Measurements from ENCODE around the gene CALCB.
"Not testable (repeated sequence)": the region's sequence is repeated elsewhere in the genome, so short reads cannot be mapped to it uniquely, and the experiment has no call there.

The CALCB gene

GRCh38 chr11:15057329-15057728, 16.1 kb upstream of the CALCB start:
- CTCF ChIA-PET, result interaction anchor here (0.5 to 1.2 kb wide), 2 partner anchors 47 to 149 kb away, joined by 3 read pairs; no protein-coding TSS in a partner anchor
- H3K4me1 ChIP-seq (ENCODE audit: control insufficient read depth, insufficient read depth, low read length), result no peaks in the 10 kb centered on the region
- no peaks in the 10 kb centered on the region for H3K36me3 ChIP-seq (ENCODE audit: control insufficient read depth in 2 of 2, insufficient read depth in 1 of 2, low read length in 2 of 2)
- POLR2A ChIA-PET, result no interaction called here
- H3K4me3 ChIP-seq (ENCODE audit: low read depth, low read length), result no peak overlapping the region
- TF ChIP-seq PRDM10 (tag by site-specific recombination; IDR thresholded peaks at IDR 0.05) (peak; percentile 30; the same call in 1 of the 2 replicates), ZNF660 (tag by site-specific recombination; IDR thresholded peaks at IDR 0.05) (peak; percentile 63; the same call in 1 of the 2 replicates), OSR2 (tag by site-specific recombination; IDR thresholded peaks at IDR 0.05) (no peak)
- H3K27ac ChIP-seq (ENCODE audit: extremely low read depth, low read depth, low read length), result no peak overlapping the region
- H3K9me3 ChIP-seq (ENCODE audit: control insufficient read depth, insufficient read depth, low read depth, low read length), result no peaks in the 10 kb centered on the region

- H3K4me3 ChIP-seq (ENCODE audit: low read depth, low read length), result no peak overlapping the region
- H3K27ac ChIP-seq (ENCODE audit: extremely low read depth, low read depth, low read length), result no peak overlapping the region
- CTCF ChIA-PET, result interaction anchor here (1.0 to 2.2 kb wide), 3 partner anchors 15 to 32 kb away, joined by 3 to 11 read pairs (median 3); no protein-coding TSS in a partner anchor
- no peaks in the 10 kb centered on the region for H3K4me1 ChIP-seq (ENCODE audit: control insufficient read depth, insufficient read depth, low read length)
- POLR2A ChIA-PET, result interaction anchor here (1.5 kb wide), 1 partner anchor 14 kb away, joined by 6 read pairs; the partner anchor contains the start of gene CALCB
- TF ChIP-seq PRDM1 (tag by site-specific recombination; IDR thresholded peaks at IDR 0.05) (0 out of 2 replicates have a peak, but pooled peaks have one; percentile 8), ZNF629 (tag by site-specific recombination; IDR thresholded peaks at IDR 0.05) (no peak)
- no peaks in the 10 kb centered on the region for H3K9me3 ChIP-seq (ENCODE audit: control insufficient read depth, insufficient read depth, low read depth, low read length)
- H3K36me3 ChIP-seq (ENCODE audit: control insufficient read depth in 2 of 2, insufficient read depth in 1 of 2, low read length in 2 of 2), result no peaks in the 10 kb centered on the region
Observed at GRCh38 chr11:15059132-15059915, 14.1 kb upstream of the CALCB start.

DNA sequence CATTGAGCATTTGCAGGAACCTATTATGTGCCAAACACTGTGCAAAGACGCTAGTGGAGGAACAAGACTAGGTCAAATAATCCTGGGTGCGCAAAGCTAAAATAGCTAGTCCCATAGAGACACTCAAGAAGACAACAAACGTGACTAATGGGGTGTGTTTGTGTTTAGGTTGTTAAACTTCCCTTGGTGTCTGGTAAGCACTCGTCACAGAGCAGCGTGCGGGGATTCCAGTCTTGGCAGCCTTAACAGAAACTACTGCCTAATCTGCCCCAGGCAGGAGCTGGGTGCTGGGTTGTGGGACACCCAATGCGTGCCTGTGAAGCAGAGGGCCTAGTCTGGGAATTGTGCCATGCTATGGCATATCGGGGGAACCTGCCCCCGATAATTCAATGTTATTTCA, 10.8 kb upstream of the CALCB start:
- TF ChIP-seq ZNF174 (tag by site-specific recombination; IDR thresholded peaks at IDR 0.05), result no peak
- no peak for TF ChIP-seq ZNF433 (tag by site-specific recombination; IDR thresholded peaks at IDR 0.05; ENCODE audit: low read depth)
- TF ChIP-seq ZNF398 (tag by site-specific recombination; IDR thresholded peaks at IDR 0.05), result no peak
- Histone ChIP-seq H3K9me3 (ENCODE audit: control insufficient read depth, insufficient read depth, low read depth, low read length) (no peaks in the 10 kb centered on the region), H3K27ac (ENCODE audit: extremely low read depth, low read depth, low read length) (no peak overlapping the region), H3K4me3 (ENCODE audit: low read depth, low read length) (no peak overlapping the region), H3K4me1 (ENCODE audit: control insufficient read depth, insufficient read depth, low read length) (no peaks in the 10 kb centered on the region), H3K36me3 (ENCODE audit: control insufficient read depth in 2 of 2, insufficient read depth in 1 of 2, low read length in 2 of 2) (no peaks in the 10 kb centered on the region)
- CTCF ChIA-PET, result no interaction called here
- POLR2A ChIA-PET, result interaction anchor here (1.2 kb wide), 1 partner anchor 15 kb away, joined by 3 read pairs; no protein-coding TSS in a partner anchor

DNA sequence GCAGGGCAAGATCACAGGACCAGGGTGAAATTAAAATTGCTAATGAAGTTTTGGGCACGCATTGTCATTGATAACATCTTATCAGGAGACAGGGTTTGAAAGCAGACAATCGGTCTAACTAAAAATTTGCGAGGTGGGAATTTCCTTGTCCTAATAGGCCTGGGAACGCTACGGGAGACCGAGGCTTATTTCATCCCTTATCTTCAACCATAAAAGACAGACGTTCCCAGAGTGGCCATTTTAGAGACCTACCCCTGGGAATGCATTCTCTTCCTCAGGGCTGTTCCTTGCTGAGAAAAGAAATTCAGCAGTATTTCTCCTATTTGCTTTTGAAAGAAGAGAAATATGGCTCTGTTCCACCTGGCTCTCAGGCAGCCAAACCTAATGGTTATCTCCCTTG, 3.6 kb upstream of the CALCB start:
- TF ChIP-seq SETDB1 (IDR thresholded peaks at IDR 0.05; ENCODE audit: insufficient read length, low read length), result peak; percentile 69
- H3K27ac ChIP-seq (ENCODE audit: extremely low read depth, low read depth, low read length); H3K36me3 ChIP-seq (ENCODE audit: control insufficient read depth in 2 of 2, insufficient read depth in 1 of 2, low read length in 2 of 2); POLR2A ChIA-PET; CTCF ChIA-PET; H3K9me3 ChIP-seq (ENCODE audit: control insufficient read depth, insufficient read depth, low read depth, low read length); H3K4me3 ChIP-seq (ENCODE audit: low read depth, low read length); H3K4me1 ChIP-seq (ENCODE audit: control insufficient read depth, insufficient read depth, low read length): not testable (repeated sequence)

All from HEK293 (cell line).